NB4 (cell line): ENCODE results near the gene CXCL10.

Experiments used
- DNase-seq: peaks from one replicate; pipeline ENCODE4 v3.0.0; 2010; ENCODE audit warnings: low read depth
- H3K4me3 ChIP-seq: one replicate; pipeline ENCODE4 v1.5.1; 2011; ENCODE audit warnings: mild to moderate bottlenecking, low read depth, low read length, moderate library complexity
- CTCF ChIP-seq: IDR thresholded peaks from one replicate; pipeline ENCODE4 v1.5.1; 2012; ENCODE audit warnings: low read depth, low read length
- MAX ChIP-seq: IDR thresholded peaks from 2 replicates; pipeline ENCODE4 v1.6.1; 2011; ENCODE audit warnings: low read depth, low read length
- MYC ChIP-seq: IDR thresholded peaks from 2 replicates; pipeline ENCODE4 v1.6.1; 2011; ENCODE audit warnings: low read depth, low read length
- POLR2A ChIP-seq: IDR thresholded peaks from 2 replicates; pipeline ENCODE4 v1.6.1; 2011; ENCODE audit warnings: mild to moderate bottlenecking; ENCODE audit not compliant: insufficient read length; ENCODE audit errors: extremely low read depth

Gene CXCL10

GRCh38 chr4:76061421-76061820 is 38.1 kb upstream of the CXCL10 start:
- TF ChIP-seq MYC (no peak), MAX (no peak), POLR2A (no peak), CTCF (no peak)
- no peak for DNase-seq

GRCh38 chr4:76060506-76060905 is 37.2 kb upstream of the CXCL10 start:
- no peak overlapping the region for H3K4me3 ChIP-seq
- peak; percentile 29 for DNase-seq
- TF ChIP-seq POLR2A (no peak), CTCF (no peak), MAX (no peak), MYC (no peak)

More at GRCh38 chr4:76061421-76061820, 38.1 kb upstream of the CXCL10 start:
- H3K4me3 ChIP-seq: no peak overlapping the region

GRCh38 chr4:76059750-76060149 is 36.5 kb upstream of the CXCL10 start:
- no peak overlapping the region for H3K4me3 ChIP-seq
- no peak for TF ChIP-seq MAX
- no peak for TF ChIP-seq POLR2A
- TF ChIP-seq CTCF: no peak
- no peak for TF ChIP-seq MYC
- DNase-seq: peak; percentile 80

- TF ChIP-seq POLR2A (no peak), CTCF (no peak)
- peak; percentile 25 for DNase-seq
- H3K4me3 ChIP-seq: no peak overlapping the region
Observed at GRCh38 chr4:76058888-76059426, 35.7 kb upstream of the CXCL10 start.

- no peak for DNase-seq
- H3K4me3 ChIP-seq: no peak overlapping the region
- TF ChIP-seq POLR2A (no peak), CTCF (no peak), MYC (no peak), MAX (no peak)
Observed at GRCh38 chr4:76058302-76058701, 35.0 kb upstream of the CXCL10 start.

GRCh38 chr4:76055421-76055820 is 32.1 kb upstream of the CXCL10 start:
- no peak for TF ChIP-seq CTCF
- TF ChIP-seq POLR2A: no peak
- no peak for TF ChIP-seq MAX
- no peak for TF ChIP-seq MYC
- H3K4me3 ChIP-seq: no peak overlapping the region

More at GRCh38 chr4:76055421-76055820, 32.1 kb upstream of the CXCL10 start:
- DNase-seq: no peak
